ENCODE results near the gene MEIKIN.

- TF ChIP-seq, protein P1, sequence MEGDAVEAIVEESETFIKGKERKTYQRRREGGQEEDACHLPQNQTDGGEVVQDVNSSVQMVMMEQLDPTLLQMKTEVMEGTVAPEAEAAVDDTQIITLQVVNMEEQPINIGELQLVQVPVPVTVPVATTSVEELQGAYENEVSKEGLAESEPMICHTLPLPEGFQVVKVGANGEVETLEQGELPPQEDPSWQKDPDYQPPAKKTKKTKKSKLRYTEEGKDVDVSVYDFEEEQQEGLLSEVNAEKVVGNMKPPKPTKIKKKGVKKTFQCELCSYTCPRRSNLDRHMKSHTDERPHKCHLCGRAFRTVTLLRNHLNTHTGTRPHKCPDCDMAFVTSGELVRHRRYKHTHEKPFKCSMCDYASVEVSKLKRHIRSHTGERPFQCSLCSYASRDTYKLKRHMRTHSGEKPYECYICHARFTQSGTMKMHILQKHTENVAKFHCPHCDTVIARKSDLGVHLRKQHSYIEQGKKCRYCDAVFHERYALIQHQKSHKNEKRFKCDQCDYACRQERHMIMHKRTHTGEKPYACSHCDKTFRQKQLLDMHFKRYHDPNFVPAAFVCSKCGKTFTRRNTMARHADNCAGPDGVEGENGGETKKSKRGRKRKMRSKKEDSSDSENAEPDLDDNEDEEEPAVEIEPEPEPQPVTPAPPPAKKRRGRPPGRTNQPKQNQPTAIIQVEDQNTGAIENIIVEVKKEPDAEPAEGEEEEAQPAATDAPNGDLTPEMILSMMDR (IDR thresholded peaks at IDR 0.05), result no peak
- TF ChIP-seq POLR2A (IDR thresholded peaks at IDR 0.05) (no peak), EP300 (IDR thresholded peaks at IDR 0.05) (no peak), POLR2AphosphoS5 (IDR thresholded peaks at IDR 0.05) (no peak)
Observed at GRCh38 chr5:131947445-131947844, 2.0 kb upstream of the MEIKIN start.

All from sigmoid colon (tissue), 4 donors.